Hematopoietic multipotent progenitor cell (in vitro differentiated cells): ENCODE data around the gene CCDC188. TPM values are rescaled to one million over a fixed set of nuclear protein-coding genes. Genes with fewer than 3 reads are reported as not detected.

Experiments
- DNase-seq, 3 donors: peaks; one replicate each; pipeline ENCODE4 v3.0.0-alpha.2; 2011 to 2015; ENCODE audit warnings: low read depth in 2 of 3, low spot score in 2 of 3
- total RNA-seq: library from RNA; depleted of rRNA; stranded (reverse); fragments of >200 nt; gene quantifications from one replicate; pipeline ENCODE4 v1.2.3, GENCODE V29; 2012

CCDC188 gene
- total RNA-seq, 1 donor, result 1.6 TPM

DNA sequence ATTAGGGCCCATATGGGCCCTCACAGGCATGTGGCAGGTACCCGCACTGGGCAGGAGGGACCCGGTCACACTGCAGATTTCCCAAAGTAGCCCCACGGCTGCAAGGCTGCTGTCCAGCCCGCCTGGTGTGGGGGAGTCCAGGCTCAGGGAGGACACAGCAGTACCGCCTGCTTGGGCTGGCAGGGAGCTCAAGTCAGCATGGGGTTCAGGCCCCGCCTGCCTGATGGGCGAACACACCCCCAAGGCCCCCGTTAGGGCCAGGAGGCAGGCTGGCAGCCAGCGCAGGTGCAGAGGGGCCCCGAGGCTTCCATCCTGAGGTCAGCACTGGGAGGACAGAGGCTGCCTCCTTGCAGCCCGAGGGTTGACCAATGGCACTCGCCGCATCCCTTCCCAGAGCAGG, 13.7 kb downstream of the CCDC188 start:
- no peak for DNase-seq

DNA sequence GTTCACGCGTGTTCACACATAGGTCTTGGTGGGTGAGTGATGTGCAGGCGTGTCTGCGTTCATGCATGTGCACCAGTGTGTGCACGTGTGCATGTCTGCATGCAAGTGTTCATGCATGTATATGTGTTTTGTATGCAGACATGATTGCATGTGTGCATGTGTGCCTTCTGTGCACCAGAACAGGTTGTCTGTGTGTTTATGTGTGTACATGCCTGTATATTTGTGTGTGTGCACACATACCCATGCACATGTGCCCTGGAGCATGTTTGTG, 14.3 kb downstream of the CCDC188 start:
- DNase-seq, result no peak

DNA sequence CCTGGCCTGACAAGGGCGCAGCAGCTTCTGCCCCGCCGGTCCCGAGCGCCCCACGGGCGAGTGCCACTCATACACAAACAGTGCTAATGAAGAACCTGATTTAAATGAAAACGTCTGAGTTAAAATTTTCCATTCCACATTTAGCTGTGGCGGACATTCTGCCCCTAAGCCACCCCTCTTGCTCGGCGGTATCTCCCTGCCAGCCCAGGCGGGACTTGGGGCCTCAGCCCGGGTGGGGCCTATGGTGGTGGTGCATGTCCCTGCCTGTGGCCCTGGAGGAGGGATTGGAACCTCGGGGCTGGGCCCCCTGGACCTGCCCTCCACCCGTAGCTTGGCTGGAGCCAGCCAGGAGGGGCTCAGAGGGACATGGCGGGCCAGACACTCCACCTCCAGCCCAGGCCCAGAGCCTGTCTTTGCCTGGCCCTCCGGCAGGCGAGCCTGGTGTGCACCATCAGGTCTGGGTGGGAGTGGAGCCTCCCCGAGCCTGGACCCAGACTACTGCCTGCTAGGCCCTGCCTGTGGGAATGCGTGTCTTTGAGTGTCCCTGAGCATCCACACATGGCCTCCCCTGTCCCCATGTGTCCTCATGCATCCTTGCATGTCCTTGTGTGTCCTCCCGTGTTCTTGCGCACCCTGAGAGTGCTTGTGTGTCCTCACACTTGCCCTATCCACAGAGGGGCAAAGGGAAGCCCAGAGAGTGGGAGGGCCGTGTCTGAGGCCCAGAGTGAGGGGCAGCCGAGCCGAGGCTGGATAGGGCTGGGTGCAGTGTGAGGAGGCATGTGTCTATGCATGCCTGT, 14.9 kb downstream of the CCDC188 start:
- no peak for DNase-seq

DNA sequence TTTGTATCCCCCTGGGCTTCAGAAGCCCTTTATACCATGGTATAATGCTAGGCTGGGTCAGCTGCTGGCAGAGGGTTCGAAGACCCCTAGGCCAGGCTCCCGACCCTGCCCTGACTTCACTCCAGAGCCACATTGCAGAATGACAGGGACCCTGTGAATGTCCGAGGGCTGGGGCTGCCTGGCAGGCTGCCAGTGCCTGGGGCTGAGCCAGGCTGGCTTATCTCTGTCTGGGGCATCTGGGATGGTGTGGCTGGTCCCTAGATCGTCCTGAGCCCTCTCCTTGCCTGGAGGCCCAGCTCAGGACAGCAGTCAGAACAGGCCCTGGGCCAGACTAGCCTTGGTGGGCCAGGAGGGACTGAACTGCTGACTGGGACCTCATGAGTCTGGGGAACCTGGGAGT, 15.6 kb downstream of the CCDC188 start:
- DNase-seq, result no peak

DNA sequence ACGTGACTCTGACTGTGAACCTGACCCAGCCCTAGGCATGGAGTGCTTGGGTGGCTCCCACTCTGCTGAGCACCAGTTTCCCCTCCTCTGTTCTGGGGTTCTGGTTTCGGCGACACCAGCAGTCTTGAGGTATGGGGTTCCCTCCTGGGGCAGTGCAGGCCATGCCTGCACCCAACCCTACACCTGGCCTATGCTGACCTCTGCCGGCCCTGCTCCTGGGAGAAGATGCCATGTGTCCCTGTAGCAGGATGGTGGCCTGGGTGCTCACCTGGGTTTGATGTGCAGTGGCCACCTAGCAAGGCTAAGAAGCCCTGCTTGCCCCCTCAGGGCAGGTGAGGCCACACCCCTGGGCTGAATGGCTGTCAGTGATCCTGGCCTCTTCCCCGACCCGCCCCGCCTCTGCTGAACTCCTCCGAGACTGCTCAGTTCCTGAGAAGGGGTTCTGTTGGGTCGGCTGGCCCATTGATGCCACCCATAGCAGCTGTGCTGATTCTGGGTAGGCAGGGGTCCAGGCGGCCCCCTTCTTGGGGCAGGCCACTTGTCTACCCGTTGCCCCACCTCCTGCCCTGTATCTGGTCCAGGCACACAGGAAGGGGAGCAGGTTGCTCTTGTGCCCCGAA, 16.8 kb downstream of the CCDC188 start:
- DNase-seq, result no peak

DNA sequence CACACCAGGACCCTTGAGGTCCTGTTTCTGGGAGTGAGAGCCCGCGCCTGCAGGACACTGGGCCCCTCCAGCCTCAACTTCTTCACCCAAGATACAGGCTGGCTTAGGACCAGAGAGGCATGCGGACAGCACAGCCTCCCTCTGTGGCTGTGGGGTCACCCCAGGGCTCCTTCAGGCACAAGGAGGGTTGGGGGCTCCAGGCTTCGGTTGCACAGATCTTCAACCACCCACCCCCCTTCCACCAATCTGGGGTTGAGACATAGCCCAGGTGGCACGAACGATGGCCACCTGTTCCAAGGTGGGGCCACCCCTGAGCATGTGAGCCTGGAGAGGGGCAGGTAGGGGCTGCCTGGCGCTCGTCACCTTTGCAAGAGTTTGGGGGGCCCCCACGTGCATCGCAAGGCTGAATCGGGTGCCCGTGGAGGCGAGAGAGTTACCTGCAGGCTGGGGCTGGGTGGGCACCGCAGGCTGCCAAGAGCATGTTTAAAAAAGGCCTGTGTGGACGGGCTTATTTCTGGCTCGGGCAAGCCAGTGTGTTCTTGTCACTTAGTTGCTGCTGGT, 18.1 kb downstream of the CCDC188 start:
- DNase-seq, result no peak

DNA sequence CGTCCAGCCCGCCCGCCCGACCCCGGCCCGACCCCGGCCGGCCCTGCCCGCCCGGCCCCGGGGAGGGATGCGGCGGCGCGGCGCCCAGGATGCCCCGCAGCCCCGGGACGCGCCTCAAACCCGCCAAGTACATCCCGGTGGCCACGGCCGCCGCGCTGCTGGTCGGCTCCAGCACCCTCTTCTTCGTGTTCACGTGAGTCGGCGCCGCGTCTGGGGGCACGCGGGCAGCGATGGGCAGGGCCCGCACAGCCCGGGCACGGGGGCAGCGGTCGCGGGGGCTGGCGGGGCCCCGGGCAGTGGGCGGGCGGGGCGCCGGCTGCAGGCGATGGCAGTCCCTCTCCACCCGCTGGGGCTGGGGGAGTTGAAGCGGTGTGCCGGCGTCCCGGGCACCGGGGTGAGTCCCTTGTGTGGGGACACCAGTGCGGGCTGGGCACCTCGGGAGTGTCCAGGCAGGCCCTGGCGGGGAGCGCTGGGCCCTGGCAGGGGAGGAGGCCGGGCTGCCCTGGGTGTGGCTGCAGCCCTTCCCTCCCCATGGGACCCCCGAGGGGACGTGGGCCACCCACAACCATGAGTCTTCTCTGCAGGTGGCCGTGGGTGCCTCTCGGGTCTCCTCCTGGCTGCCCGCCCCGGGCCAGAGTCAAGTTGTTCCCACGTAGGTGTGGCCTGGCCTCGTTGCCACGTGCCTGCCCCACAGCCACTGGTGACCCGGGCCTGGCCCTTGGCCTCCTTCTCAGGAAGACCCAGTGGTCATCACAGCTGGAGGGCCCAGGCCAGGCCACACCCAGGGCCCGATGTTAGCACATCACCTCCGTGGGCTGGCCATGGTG, 18.8 kb downstream of the CCDC188 start:
- peak in 1 of 3 donors; percentile 28 for DNase-seq

DNA sequence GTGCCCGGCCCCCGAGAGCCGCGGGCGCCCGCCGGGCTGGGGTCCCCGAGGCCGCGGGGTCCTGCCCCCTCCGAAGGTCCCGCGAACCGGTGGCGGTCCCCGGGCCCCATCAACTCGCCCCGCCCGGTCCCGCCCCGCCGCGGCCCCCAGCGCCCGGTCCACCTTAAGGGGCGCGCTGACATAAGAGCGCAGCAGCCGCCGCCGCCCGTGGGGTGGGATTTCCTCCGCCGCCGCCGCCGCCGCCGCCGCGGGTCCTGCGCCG, 19.3 kb downstream of the CCDC188 start, which contains the start of gene ZDHHC8:
Gene ZDHHC8 (plus strand): TSS at position 208 of the 262 bp plus-strand sequence. CDS start 144 bp downstream, outside the sequence.
- DNase-seq, result peak in 2 of 3 donors; percentile 29 to 40

DNA sequence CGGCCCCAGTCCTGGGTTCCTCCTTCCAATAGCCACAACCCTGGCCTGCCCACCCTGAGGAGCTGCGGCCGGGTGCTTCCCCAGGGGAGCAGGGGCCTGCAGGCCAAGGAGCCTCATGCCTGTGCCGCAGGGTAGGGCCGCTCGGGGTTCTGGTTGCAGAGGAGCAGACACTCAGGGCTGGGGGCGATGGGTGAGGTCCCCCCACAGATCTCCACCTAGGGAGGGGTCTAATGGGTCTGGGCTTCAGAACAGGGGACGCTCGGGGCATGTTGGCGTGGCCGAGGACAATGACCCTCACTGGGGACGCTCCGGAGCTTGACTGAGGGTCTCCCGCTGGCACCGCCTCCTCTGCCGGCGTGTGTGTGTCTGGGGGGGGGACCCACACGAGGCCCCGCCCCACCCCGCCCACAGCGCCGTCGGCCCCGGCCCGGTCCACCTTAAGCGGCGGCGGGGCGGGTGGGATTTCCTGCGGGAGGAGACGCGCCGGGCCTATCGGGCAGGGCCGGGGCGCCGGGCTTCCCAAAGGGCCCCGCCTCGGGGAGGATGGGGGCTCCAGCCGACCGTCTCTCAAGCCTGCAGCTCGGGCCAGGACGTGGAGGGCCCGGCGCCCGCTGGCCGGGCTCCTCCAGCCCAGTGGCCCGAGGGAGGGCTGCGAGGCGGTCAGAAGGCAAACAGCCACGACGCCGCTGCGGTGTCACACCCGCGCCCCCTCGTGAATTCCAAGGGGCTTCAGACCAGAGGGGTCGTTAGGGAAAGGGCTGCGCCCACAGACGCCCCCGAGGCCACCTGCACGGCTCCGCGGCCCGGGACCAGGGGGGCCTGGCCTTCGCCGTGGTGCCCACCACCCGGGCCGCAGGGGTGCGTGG, 19.9 kb downstream of the CCDC188 start:
- DNase-seq, result peak; percentile 52 to 80 (median 76)

DNA sequence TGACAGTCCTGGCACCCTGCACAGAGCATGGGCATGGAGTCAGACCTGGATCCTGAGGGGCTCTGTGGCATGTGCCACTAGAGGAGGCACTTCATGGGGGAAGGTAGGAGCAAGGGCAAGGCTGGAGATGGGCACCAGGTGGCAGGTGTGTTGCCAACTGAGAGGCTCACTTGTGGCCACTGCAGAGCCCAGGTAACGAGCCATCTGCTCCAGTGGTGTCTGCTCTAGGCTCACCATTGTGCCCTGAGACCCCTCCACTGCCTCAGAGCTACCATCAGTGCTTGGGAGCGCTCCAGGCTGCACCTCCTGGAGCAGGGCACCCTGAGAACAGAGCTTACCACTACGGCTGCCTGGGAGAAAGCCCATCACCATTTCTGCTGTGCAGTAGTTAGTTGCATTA, 20.5 kb downstream of the CCDC188 start:
- no peak for DNase-seq

DNA sequence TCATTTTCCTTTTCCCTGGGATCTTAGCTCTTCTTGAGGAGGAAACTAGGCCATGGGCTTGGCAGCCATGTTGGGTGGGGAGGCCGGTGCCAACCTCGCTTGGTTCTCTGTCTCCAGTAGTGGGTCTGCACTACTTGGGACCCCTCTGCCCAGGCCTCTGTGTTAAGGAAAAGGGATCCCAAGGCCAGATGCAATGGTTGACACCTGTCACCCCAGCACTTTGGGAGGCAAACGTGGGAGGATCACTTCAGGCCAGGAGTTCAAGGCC, 21.2 kb downstream of the CCDC188 start:
- DNase-seq, result no peak

DNA sequence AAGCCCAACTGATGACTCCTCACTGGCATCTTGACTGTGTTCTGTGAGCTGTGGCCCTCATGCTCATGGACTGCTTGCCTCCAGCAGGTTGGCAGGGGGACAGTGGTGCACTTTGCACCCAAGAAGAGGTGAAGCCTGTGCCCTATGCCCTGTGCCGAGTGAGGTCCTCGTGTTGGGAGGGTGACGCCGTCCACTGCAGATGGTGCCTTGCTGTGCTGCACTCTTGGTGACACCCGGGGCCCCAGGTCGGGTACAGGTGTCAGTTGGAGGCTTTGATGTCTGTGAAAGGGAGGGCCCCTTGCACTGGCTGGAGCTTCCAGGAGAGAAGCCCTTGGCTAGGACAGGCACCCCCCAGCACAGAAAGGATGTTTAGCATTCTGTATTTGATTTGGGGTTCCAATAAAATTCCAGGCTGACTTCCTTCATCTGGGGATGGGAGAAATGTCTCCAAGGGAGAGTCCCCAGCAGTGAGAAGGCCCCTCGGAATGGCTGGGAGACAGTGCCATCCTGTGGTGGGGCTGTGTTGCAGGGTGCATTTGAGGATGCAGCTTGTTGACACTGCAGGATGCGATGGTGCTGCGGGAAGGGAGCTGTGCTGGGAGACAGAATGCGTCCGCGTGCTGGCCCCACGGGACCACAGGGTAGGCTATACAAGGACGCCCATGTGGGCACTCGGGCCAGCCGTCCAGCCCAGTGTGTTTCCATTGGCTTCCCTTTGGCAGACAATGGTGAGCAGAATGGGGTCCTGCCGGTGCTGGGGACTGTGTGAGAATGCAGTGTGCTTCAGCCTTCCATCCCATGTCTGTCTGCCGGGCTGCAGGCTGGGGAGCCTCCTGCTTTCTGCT, 21.7 kb downstream of the CCDC188 start:
- DNase-seq, result peak in 2 of 3 donors; percentile 31 to 40

DNA sequence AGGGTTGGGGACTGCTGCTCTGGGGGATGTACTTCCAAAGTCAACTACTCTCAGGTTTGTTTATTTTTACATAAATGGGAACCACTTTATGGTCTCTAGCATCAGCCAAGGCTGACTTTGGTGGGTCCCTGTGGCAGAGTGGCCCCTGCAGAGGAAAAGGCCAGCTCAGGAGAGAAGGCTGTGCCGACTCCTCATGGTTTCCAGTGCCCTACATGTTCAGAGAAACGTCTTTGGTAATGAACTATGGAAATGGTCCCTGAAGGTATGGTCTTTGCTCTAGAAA, 22.3 kb downstream of the CCDC188 start:
- DNase-seq, result no peak

DNA sequence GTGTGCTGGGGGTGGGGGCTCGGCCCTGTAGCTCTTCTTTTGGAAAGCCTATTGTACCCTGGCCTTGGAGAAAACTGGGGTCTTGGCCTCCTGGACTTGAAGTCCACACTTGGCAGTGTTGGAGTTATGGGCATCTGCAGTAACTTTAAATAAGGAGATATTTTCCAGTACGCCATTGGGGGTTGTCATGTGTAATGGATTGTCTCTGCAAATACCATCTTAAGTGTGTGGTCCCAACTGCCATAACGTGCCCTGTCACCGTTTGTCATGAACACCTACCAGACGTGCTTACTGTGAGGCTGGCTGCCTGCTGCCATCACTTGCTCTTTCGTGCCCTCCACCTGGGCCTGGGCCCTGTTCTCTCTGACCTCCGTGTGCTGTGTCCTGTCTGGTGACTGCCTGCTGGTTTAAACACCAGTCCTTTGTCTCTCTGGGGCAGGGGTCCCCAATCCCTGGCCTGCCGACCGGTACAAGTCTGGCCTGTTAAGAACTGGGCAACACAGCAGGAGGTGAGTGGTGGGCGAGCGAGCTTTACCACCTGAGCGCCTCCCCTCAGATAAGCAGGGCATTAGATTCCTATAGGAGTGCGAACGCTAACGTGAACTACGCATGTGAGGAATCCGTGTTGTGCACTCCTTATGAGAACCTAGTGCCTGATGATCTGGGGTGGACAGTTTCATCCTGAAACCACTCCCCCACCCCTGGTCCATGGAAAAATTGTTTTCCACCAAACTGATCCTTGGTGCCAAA, 22.8 kb downstream of the CCDC188 start:
- DNase-seq, result no peak

DNA sequence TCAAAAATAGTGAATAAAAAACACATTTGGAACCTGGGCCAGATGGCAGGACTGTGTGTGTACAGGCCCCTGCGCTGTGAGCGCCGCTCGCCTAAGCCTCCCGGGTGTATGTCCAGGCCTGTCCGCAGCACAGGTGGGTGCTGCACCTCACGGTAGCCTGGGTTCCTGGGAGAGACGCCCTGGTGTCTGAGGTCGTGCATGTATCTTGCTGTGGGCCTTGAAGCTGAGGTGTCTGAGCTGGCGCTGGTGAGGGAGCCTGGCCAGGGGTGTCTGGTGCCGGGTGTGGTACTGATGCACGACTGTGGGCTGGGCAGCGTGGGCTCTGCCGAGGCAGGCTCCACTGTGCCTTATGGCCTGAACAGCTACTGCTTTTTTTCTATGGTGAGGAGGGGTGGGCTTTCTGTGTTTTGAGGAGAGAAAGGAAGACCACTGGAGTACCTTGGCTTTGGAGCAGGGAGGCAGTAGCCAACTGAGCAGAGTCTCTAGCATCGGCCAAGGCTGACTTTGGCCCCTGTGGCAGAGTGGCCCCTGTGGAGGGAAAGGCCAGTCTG, 23.5 kb downstream of the CCDC188 start:
- DNase-seq, result no peak

DNA sequence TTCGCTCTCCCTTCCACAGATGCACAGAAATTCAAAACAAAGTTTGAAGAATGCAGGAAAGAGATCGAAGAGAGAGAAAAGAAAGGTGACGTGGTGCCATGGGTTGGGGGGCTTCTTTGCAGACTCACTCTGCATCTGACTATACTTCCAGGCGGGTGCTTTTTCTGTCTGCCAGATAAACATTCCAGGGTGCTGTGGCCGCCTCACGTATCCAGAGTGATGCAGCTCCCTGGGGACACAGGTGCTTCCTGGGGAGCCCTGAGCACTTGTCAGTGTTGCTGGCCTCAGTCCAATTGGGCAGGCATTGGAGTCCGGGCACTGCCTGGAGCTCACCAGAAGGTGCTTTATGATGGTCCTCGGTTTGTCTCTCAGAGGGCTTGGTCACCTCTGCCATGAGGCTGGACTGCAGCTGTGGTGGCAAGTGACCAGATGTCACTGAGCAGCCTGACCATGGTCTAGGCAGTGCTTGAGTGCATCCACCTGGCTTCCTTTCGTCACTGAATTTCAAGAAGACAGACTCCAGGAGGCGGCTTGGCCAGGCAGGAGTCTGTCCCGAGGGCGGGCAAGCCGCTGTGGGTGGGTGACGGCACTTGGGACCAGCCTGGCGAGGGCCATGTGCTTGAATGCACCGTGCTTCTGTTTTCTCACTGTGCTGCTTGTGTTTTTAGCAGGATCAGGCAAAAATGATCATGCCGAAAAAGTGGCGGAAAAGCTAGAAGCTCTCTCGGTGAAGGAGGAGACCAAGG, 24.4 kb downstream of the CCDC188 start:
- peak in 1 of 3 donors; percentile 12 for DNase-seq

DNA sequence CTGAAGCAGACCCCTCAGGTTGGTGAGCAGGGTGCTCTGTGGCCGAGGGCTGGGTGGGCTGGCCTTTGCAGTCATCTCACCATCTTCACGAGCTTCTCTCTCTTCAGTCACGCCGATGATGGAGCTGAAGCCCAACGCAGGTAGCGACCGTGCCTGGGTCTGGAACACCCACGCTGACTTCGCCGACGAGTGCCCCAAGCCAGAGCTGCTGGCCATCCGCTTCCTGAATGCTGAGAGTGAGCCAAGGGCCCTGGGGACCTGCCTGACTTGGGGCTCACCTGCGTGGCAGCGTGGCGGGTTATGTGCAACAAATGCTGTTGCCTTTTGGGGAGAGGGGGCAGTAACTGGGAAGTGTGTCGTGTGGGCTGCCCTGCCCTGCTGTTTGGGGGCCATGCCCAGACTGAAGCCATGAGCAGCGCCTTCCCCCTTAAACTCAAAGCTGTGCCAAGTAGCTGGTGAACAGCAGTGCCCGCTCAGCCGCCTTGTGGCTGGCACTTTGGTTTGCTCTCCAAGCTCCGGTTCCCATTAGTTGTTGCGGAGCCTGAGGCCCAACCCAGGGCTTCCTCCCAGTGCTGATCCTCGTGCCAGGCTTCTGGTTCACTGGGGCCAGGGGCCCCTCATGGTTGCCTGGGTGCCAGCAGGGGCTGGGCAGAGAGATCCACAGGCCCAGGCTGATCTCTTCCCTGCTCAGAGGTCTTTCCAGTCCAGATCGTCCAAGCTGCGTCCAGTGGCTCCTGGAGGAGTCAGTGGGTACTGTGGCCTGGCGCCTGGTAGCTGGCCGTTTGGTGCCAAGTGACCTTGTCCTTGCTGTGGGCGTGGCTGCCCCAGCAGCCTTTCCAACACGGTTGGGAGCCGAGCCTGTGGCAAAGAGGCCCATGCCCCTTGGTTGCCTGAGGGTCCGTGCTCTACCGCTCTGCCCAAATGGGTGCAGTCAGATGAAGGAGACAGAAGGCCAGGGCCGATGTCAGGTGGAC, 25.4 kb downstream of the CCDC188 start:
- no peak for DNase-seq
